Measurements from ENCODE around the gene ACOT12.

The ACOT12 gene

GRCh38 chr5:81400375-81400774 lies 6.4 kb upstream of the ACOT12 start:
- DNase-seq (ENCODE audit: low read depth, low spot score): no peak

- no peak for DNase-seq (ENCODE audit: low read depth, low spot score)
Measured at GRCh38 chr5:81398741-81399140, 4.8 kb upstream of the ACOT12 start.

GRCh38 chr5:81397176-81397575 lies 3.2 kb upstream of the ACOT12 start:
- no peak for DNase-seq (ENCODE audit: low read depth, low spot score)

- no peak for DNase-seq (ENCODE audit: low read depth, low spot score)
Measured at GRCh38 chr5:81395262-81395661, 1.3 kb upstream of the ACOT12 start.

- DNase-seq (ENCODE audit: low read depth, low spot score): peak; percentile 30
Measured at GRCh38 chr5:81393430-81393782, 528 bp downstream of the ACOT12 start.

- DNase-seq (ENCODE audit: low read depth, low spot score): no peak
Measured at GRCh38 chr5:81389025-81389424, 4.9 kb downstream of the ACOT12 start.

- no peak for DNase-seq (ENCODE audit: low read depth, low spot score)
Measured at GRCh38 chr5:81388169-81388568, 5.8 kb downstream of the ACOT12 start.

GRCh38 chr5:81383867-81384266 lies 10.1 kb downstream of the ACOT12 start:
- DNase-seq (ENCODE audit: low read depth, low spot score): no peak

GRCh38 chr5:81371354-81371876 lies 22.5 kb downstream of the ACOT12 start:
- no peak for DNase-seq (ENCODE audit: low read depth, low spot score)

GRCh38 chr5:81370912-81371311 lies 23.0 kb downstream of the ACOT12 start:
- no peak for DNase-seq (ENCODE audit: low read depth, low spot score)

GRCh38 chr5:81365541-81365940 lies 28.4 kb downstream of the ACOT12 start:
- no peak for DNase-seq (ENCODE audit: low read depth, low spot score)

- DNase-seq (ENCODE audit: low read depth, low spot score): no peak
Measured at GRCh38 chr5:81363093-81363871, 30.7 kb downstream of the ACOT12 start.

- no peak for DNase-seq (ENCODE audit: low read depth, low spot score)
Measured at GRCh38 chr5:81361600-81361999, 32.3 kb downstream of the ACOT12 start.

GRCh38 chr5:81360640-81361039 lies 33.3 kb downstream of the ACOT12 start:
- DNase-seq (ENCODE audit: low read depth, low spot score): no peak

- DNase-seq (ENCODE audit: low read depth, low spot score): no peak
Measured at GRCh38 chr5:81359881-81360280, 34.1 kb downstream of the ACOT12 start.

GRCh38 chr5:81359108-81359507 lies 34.8 kb downstream of the ACOT12 start:
- peak; percentile 60 for DNase-seq (ENCODE audit: low read depth, low spot score)

- DNase-seq (ENCODE audit: low read depth, low spot score): no peak
Measured at GRCh38 chr5:81355291-81356251, 38.4 kb downstream of the ACOT12 start.

GRCh38 chr5:81354093-81354492 lies 39.8 kb downstream of the ACOT12 start:
- DNase-seq (ENCODE audit: low read depth, low spot score): no peak

- DNase-seq (ENCODE audit: low read depth, low spot score): no peak
Measured at GRCh38 chr5:81353189-81353588, 40.7 kb downstream of the ACOT12 start.

- DNase-seq (ENCODE audit: low read depth, low spot score): peak; percentile 8
Measured at GRCh38 chr5:81350507-81350906, 43.4 kb downstream of the ACOT12 start.

GRCh38 chr5:81349161-81349560 lies 44.8 kb downstream of the ACOT12 start:
- DNase-seq (ENCODE audit: low read depth, low spot score): no peak

- DNase-seq (ENCODE audit: low read depth, low spot score): no peak
Measured at GRCh38 chr5:81345411-81346003, 48.4 kb downstream of the ACOT12 start.

Data from ELF-1 (cell line).